Stimulated activated memory B cell treated with anti-CD40 and anti-IgM and Interleukin-4, amounts not matched to agents 10 μg/mL and 1 μg/mL and 100 μg/mL, for 72 hours (primary cell): Measurements from ENCODE around the gene SLC2A5.
"Not testable (repeated sequence)": the region's sequence is repeated elsewhere in the genome, so short reads cannot be mapped to it uniquely, and the experiment has no call there.

Experiments
- ATAC-seq: fragments of 150-1000 bp; cut with Tn5 transposase; 2 replicates; pipeline ENCODE4 v1.10.0; 2021
- H3K27ac Mint-ChIP-seq: one replicate; pipeline ENCODE4 v1.8.0; 2022; ENCODE audit warnings: mild to moderate bottlenecking, mixed read lengths
- H3K27me3 Mint-ChIP-seq: one replicate; pipeline ENCODE4 v1.8.0; 2022; ENCODE audit warnings: mixed read lengths
- H3K36me3 Mint-ChIP-seq: one replicate; pipeline ENCODE4 v1.8.0; 2022; ENCODE audit warnings: mixed read lengths
- H3K4me1 Mint-ChIP-seq: one replicate; pipeline ENCODE4 v1.8.0; 2022; ENCODE audit warnings: mixed read lengths
- H3K4me3 Mint-ChIP-seq: one replicate; pipeline ENCODE4 v1.8.0; 2022; ENCODE audit warnings: mild to moderate bottlenecking, moderate library complexity, mixed read lengths
- H3K9me3 Mint-ChIP-seq: one replicate; pipeline ENCODE4 v1.8.0; 2022; ENCODE audit warnings: mixed read lengths

SLC2A5 gene

DNA sequence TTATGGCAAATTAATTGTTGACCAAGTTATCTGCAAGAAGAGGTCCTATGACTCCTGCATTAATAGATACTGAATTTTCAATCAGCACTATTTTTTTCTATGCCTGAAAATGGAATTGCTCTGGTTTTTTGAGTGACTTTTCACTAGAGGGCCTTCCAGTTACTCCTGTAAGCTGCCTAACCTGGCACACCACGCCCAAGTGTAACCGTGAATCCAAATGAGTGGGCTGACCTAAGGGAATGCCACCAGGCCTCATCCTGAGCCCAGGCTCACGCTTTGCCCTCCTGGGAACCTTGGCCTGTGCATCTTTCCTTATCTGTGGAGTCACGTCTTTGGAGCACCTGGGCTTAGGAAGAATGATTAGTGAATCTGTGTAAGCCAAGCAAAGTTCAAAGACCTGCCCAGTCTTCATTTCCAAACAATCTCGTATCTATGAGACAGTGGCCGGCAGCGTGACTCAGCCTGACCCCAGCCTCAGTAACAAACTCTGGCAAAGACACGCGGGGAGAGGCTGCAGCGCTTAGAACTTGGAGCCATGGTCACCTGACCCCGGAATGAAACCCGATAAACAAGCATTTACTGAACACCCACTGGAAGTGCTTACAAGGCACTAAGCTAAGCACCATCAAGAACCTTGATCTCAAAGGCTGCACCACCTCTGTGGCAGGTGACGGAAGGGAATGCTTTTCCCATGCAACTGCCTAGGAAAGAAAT, 75.3 kb downstream of the SLC2A5 start:
- not testable (repeated sequence) for H3K27ac Mint-ChIP-seq, H3K9me3 Mint-ChIP-seq, H3K36me3 Mint-ChIP-seq, ATAC-seq, H3K4me1 Mint-ChIP-seq, H3K4me3 Mint-ChIP-seq, H3K27me3 Mint-ChIP-seq

DNA sequence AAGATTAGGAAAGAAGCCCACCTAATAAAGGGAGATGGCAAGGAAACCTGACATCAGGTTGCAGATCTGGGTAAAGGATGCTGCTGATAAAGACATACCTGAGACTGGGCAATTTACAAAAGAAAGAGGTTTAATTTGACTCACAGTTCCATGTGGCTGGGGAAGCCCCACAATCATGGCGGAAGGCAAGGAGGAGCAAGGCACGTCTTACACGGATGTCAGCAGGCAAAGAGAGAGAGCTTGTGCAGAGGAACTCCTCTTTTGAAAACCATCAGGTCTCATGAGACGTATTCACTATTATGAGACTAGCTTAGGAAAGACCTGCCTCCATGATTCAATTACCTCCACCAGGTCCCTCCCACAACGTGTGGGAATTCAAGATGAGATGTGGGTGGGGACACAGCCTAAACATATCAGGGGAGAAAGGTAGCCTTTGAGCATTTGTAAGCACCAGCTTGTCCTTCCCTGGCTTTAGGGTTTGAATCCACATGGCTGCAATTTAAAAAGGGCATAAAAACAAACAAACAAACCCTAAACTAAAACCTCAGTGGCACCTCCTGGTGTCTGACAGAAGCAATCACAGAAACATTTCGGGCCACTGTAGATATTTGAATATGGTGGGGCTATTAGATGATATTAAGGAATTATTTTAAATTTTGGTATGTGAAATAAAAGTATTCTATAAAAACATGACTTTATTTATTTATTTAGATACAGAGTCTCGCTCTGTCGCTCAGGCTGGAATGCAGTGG, 76.3 kb downstream of the SLC2A5 start:
- Mint-ChIP-seq H3K27me3 (peaks cover 14% of the 10 kb centered on the region), H3K36me3 (no peaks in the 10 kb centered on the region), H3K27ac (no peak overlapping the region), H3K4me1 (no peaks in the 10 kb centered on the region), H3K9me3 (peaks cover 3% of the 10 kb centered on the region), H3K4me3 (no peak overlapping the region)
- ATAC-seq, result no peak

DNA sequence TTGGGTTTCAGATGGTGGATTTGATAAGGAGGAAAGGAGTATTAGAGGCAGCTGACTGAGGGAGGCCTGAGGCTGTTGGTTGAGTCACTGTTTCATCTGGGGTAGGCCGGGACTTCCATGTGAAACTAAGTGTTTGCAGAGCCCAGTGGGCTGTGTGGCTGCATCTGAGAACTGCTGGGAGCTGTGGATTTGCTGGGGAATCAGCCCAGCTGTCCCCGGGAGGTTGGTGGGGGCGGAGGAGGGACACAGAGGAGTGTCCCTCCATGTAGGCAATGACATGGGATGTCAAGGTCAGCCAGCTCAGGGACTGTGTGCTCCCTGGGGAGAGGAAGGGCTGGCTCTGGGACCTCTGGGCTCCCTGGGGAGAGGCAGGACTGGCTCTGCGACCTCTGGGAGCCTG, 79.6 kb downstream of the SLC2A5 start:
- Mint-ChIP-seq H3K4me3 (no peak overlapping the region), H3K27ac (no peak overlapping the region), H3K27me3 (peaks cover 37% of the 10 kb centered on the region), H3K36me3 (no peaks in the 10 kb centered on the region), H3K9me3 (peaks cover 3% of the 10 kb centered on the region), H3K4me1 (peaks cover 6% of the 10 kb centered on the region)
- no peak for ATAC-seq

DNA sequence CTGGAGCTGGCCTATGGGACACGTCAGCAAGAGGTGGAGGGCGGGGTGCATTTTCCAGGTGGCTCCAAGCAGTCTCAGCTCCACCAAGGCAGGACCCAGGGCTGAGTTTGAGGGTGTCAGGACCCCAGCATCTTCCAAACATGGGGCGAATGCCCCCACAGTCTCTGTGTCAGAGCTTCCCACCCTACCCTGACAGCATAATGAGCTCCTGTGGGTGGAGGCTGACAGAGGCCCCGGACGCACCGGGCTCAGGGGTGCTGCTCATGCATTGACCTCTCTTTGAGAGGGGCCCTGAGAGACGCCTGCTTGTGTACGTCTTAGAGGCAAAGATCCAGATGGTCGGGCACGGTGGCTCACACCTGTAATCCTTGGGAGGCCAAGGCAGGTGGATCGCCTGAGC, 80.4 kb downstream of the SLC2A5 start:
- H3K4me3 Mint-ChIP-seq, result no peak overlapping the region
- peaks cover 44% of the 10 kb centered on the region for H3K27me3 Mint-ChIP-seq
- H3K27ac Mint-ChIP-seq, result no peak overlapping the region
- peaks cover 6% of the 10 kb centered on the region for H3K4me1 Mint-ChIP-seq
- ATAC-seq, result no peak
- no peaks in the 10 kb centered on the region for H3K36me3 Mint-ChIP-seq
- H3K9me3 Mint-ChIP-seq, result peaks cover 3% of the 10 kb centered on the region

DNA sequence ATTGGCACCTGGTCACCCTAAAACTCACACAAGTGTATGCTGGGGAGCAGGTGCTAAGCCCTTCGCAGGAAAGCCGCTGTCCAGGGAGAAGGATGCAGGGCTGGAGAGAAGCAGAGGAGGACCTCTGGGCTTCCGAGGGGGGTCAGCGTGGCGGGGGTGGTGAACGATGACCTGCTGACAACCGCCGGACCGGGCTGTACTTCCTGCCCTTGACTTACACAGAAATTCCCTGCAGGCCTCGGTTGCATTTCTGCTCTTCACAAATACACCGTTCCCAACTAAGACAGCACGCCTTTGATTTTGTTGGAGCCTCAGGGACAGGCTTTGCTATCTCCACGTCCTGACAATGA, 80.8 kb downstream of the SLC2A5 start:
- Mint-ChIP-seq H3K4me1 (peaks cover 6% of the 10 kb centered on the region), H3K4me3 (no peak overlapping the region), H3K27ac (no peak overlapping the region), H3K36me3 (no peaks in the 10 kb centered on the region), H3K9me3 (peaks cover 3% of the 10 kb centered on the region), H3K27me3 (peaks cover 48% of the 10 kb centered on the region)
- ATAC-seq, result no peak

DNA sequence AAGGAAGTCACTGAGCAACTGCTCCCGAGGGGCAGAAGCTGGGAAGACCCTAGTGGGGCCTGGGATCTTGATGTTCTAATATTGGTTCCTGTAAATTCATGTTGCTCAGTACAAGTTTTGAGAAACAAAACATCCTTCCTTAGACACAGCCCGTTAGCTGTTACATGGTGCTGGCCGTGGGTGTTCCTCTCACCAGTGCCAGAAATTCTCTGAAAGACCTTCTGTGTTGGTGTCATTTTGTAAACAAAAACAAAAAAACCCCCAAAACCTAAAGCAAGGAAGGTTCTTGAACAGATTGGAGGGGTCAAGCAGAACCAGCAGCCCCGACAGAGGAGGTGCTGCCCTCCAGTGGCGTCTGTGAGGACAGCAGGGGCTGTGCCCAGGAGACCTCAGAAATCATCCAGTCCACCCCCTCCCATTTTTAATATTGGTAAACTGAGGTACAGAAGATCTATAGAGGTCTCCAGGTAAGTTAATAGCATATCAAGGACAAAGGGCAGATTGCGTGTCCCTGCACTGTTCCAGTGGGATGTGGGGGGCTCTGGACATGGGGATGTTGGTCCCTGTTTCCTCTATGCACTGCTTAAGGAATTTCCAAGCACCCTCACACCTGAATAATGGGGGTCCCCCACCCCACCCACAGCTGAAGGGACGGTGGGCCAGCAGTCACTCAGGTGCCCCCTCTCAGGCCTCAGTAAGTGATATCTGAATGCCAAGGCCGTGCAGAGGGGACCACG, 81.4 kb downstream of the SLC2A5 start:
- peaks cover 49% of the 10 kb centered on the region for H3K27me3 Mint-ChIP-seq
- peaks cover 6% of the 10 kb centered on the region for H3K4me1 Mint-ChIP-seq
- peak; percentile 78 for ATAC-seq
- H3K9me3 Mint-ChIP-seq, result peaks cover 3% of the 10 kb centered on the region
- H3K4me3 Mint-ChIP-seq, result no peak overlapping the region
- no peak overlapping the region for H3K27ac Mint-ChIP-seq
- H3K36me3 Mint-ChIP-seq, result no peaks in the 10 kb centered on the region

DNA sequence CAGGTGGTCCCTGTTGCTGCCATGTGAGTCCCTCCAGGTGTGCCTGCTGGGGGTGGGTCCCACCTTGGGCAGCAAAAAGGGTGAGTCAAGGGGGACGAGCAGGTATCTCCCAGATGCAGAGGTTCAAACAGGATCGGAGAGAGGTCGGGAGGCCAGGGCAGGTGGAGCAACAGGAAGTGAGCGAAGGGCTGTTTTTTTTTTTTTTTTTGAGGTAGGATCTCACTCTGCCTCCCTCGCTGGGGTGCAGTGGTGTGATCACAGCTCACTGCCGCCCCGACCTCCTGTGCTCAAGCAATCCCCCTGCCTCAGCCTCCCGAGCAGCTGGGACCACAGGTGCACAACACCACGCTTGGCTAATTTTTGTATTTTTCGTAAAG, 82.6 kb downstream of the SLC2A5 start:
- H3K36me3 Mint-ChIP-seq, result no peaks in the 10 kb centered on the region
- peaks cover 50% of the 10 kb centered on the region for H3K27me3 Mint-ChIP-seq
- no peak for ATAC-seq
- H3K27ac Mint-ChIP-seq, result no peak overlapping the region
- H3K4me1 Mint-ChIP-seq, result peaks cover 6% of the 10 kb centered on the region
- H3K4me3 Mint-ChIP-seq, result no peak overlapping the region
- H3K9me3 Mint-ChIP-seq, result no peaks in the 10 kb centered on the region

DNA sequence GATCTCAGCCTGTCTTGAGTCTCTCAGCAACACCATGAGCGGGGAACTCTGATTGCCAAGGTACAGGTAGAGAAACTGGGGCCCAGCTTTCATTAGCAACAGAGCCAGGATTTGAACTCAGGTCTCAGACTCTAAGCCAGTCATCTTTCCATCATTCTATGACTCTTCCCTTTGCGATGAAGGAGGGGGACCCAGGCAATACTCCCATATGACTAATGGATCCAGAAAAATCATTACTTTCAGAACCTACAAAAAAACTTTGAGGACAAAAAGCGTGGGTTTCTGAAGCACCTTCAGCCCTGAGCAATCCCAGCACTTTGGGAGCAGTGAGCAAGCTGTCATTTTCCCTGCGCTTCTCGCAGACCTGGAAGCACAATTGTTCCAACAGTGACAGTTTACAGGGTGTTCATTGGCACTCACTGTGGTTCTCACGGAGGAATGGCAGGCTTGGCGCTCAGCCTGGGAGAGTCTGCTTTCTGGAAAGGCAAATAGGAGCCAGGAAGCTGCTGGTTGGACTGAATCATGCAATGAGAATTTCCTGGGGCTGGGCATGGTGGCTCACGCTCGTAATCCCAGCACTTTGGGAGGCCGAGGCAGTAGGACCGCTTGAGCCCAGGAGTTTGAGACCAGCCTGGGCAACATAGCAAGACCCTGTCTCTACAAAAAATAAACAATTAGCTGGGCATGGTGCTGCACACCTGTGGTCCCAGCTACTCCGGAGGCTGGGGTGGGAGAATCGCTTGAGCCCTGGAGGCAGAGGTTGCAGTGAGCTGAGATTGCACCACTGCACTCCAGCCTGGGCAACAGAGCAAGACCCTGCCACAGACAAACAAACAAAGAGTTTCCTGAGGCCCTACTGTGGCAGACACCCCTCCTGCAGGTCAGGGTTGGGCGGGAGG, 83.3 kb downstream of the SLC2A5 start:
- peaks cover 1% of the 10 kb centered on the region for H3K36me3 Mint-ChIP-seq
- peaks cover 6% of the 10 kb centered on the region for H3K4me1 Mint-ChIP-seq
- H3K9me3 Mint-ChIP-seq, result peaks cover 3% of the 10 kb centered on the region
- ATAC-seq, result no peak
- peaks cover 56% of the 10 kb centered on the region for H3K27me3 Mint-ChIP-seq
- no peak overlapping the region for H3K27ac Mint-ChIP-seq
- no peak overlapping the region for H3K4me3 Mint-ChIP-seq
